K562 (cell line): ENCODE measurements around the gene FAM227B. TPM values are rescaled to one million over a fixed set of nuclear protein-coding genes. Genes with fewer than 3 reads are reported as not detected.

Experiments used
- ATAC-seq: fragments of 200-7000 bp; cut with Tn5 transposase; 3 replicates; pipeline ENCODE4 v1.9.1; 2020; ENCODE audit warnings: moderate library complexity
- BruUV-seq: library from RNA; stranded (reverse); fragments of 400-500 nt; replicated peaks from 2 replicates; lab custom pipeline; 2021; lab: Mats Ljungman, UMichigan
- CTCF ChIA-PET: fragments of 300-600 bp; formaldehyde crosslinking; extraction: SDS; loops from one replicate; lab custom pipeline; 2021; ENCODE audit warnings: low intra/inter-chr PET ratio; lab: Yijun Ruan, JAX
- POLR2A ChIA-PET: fragments of 300-600, 350-650 bp; sonication (Branson Sonifier 250); formaldehyde crosslinking; extraction: SDS; loops from one replicate; lab custom pipeline; 2021; ENCODE audit warnings: antibody characterized with exemption, inconsistent platforms; lab: Yijun Ruan, JAX
- DNase-seq, 4 experiments: peaks; one replicate each; pipeline versions ENCODE4 v3.0.0 to v3.0.0-alpha.2; 2011 to 2018; ENCODE audit warnings: low spot score in 3 of 4, mixed read lengths in 3 of 4; ENCODE audit errors: extremely low read depth in 1 of 4
- FAIRE-seq: peaks from 2 replicates; lab custom pipeline; 2011; peaks lifted over from hg19 to GRCh38; lab: Jason Lieb, UNC
- H2AFZ ChIP-seq: 2 replicates; pipeline ENCODE4 v1.6.0; 2011; ENCODE audit warnings: low read depth, low read length, control low read depth, inconsistent platforms
- H3K27ac ChIP-seq: fragments of 200-600 bp; 3 replicates; pipeline ENCODE4 v1.8.0; 2011; ENCODE audit warnings: low read depth, mild to moderate bottlenecking, control low read depth, inconsistent platforms, low read length, moderate library complexity, mixed read lengths; ENCODE audit errors: extremely low read depth
- H3K27me3 ChIP-seq, 2 experiments: fragments of 300-600 bp in 1 of 2; 2 replicates in 1 of 2; 3 replicates in 1 of 2; pipeline versions ENCODE4 v1.6.0 to v1.8.0; 2011; ENCODE audit warnings: inconsistent platforms in 2 of 2, low read length in 2 of 2, mild to moderate bottlenecking in 1 of 2, mixed read lengths in 1 of 2, moderate library complexity in 1 of 2; ENCODE audit not compliant: control insufficient read depth in 2 of 2, insufficient read depth in 2 of 2
- H3K36me3 ChIP-seq: fragments of 300-600 bp; 3 replicates; pipeline ENCODE4 v1.8.0; 2011; ENCODE audit warnings: mild to moderate bottlenecking, low read length, inconsistent platforms; ENCODE audit not compliant: control insufficient read depth, insufficient read depth
- H3K4me1 ChIP-seq, 2 experiments: fragments of 200-600 bp in 1 of 2; replicated peaks in 1 of 2; 2 replicates in 1 of 2; 3 replicates in 1 of 2; pipeline versions ENCODE4 v1.5.1 to v1.8.0; 2011; ENCODE audit warnings: inconsistent platforms in 2 of 2, low read length in 2 of 2, mild to moderate bottlenecking in 1 of 2, mixed read lengths in 1 of 2, moderate library complexity in 1 of 2; ENCODE audit not compliant: control insufficient read depth in 2 of 2, insufficient read depth in 2 of 2
- H3K4me2 ChIP-seq: 2 replicates; pipeline ENCODE4 v1.6.1; 2011; ENCODE audit warnings: low read length, control low read depth, inconsistent platforms, mixed read lengths; ENCODE audit not compliant: insufficient read depth
- H3K4me3 ChIP-seq: fragments of 200-600 bp; sonication (generic), shearing (Covaris generic); 2 replicates; pipeline ENCODE4 v1.5.1; 2016; ENCODE audit warnings: control low read depth, inconsistent platforms
- H3K79me2 ChIP-seq: fragments of 200-600 bp; 3 replicates; pipeline ENCODE4 v1.8.0; 2011; ENCODE audit warnings: low read length, inconsistent platforms; ENCODE audit not compliant: control insufficient read depth, insufficient read depth
- H3K9ac ChIP-seq, 2 experiments: 2 replicates each; pipeline versions ENCODE4 v1.6.0 to v1.6.1; 2011; ENCODE audit warnings: low read depth in 2 of 2, low read length in 2 of 2, control low read depth in 1 of 2, inconsistent platforms in 1 of 2, mild to moderate bottlenecking in 1 of 2, mixed read lengths in 1 of 2; ENCODE audit not compliant: insufficient read depth in 1 of 2
- H3K9me1 ChIP-seq: one replicate; pipeline ENCODE4 v1.6.0; 2011; ENCODE audit warnings: inconsistent platforms, mild to moderate bottlenecking, low read length, moderate library complexity; ENCODE audit not compliant: control insufficient read depth, insufficient read depth
- H3K9me3 ChIP-seq: replicated peaks from 2 replicates; pipeline ENCODE4 v1.5.1; 2011; ENCODE audit warnings: low read depth, low read length, inconsistent platforms; ENCODE audit not compliant: control insufficient read depth, insufficient read depth
- H4K20me1 ChIP-seq: replicated peaks from 2 replicates; pipeline ENCODE4 v1.6.1; 2011; ENCODE audit warnings: low read length, inconsistent platforms, mixed read lengths; ENCODE audit not compliant: control insufficient read depth, insufficient read depth
- GTF2A2 ChIP-seq: IDR thresholded peaks from 2 replicates; pipeline ENCODE4 v1.6.1; 2016; ENCODE audit warnings: mild to moderate bottlenecking, missing genetic modification characterization, missing compliant biosample characterization
- KAT2B ChIP-seq: IDR thresholded peaks from one replicate; pipeline ENCODE4 v1.6.1; 2012; ENCODE audit warnings: low read depth, mild to moderate bottlenecking, control low read depth, inconsistent platforms, low read length, moderate library complexity
- MCM3 ChIP-seq: fragments of 450-650 bp; IDR thresholded peaks from 2 replicates; pipeline ENCODE4 v1.6.1; 2016
- ZNF217 ChIP-seq: sonication (generic); formaldehyde crosslinking; IDR thresholded peaks from 2 replicates; pipeline ENCODE4 v1.8.0; 2022; ENCODE audit warnings: mild to moderate bottlenecking, missing genetic modification reagents
- ZNF384 ChIP-seq: IDR thresholded peaks from 2 replicates; pipeline ENCODE4 v1.6.1; 2012; ENCODE audit warnings: low read depth, low read length, improper control_type of control experiment
- WGBS: fragments of 100-300 bp; shearing (Covaris generic); methylation state at CpG from one replicate; pipeline ENCODE4 v1.1.6; 2016; ENCODE audit warnings: low coverage, mixed read lengths; ENCODE audit not compliant: insufficient coverage; ENCODE audit errors: missing lambda C conversion rate; 5-methylcytosine and 5-hydroxymethylcytosine counted together
- in situ Hi-C: fragments of 300-500 bp; cut with MboI; formaldehyde crosslinking; loops from 4 replicates; pipeline ENCODE4 v1.15.0; 2018; ENCODE audit warnings: inconsistent platforms, mixed read lengths
- intact Hi-C: fragments of 100-400 bp; cut with micrococcal nuclease; formaldehyde crosslinking; loops from 2 replicates; pipeline ENCODE4 v1.14.2; 2022
- polyA plus RNA-seq, 8 experiments: library from polyadenylated mRNA; depleted of rRNA in 4 of 8; stranded (reverse) in 5 of 8; unstranded in 3 of 8; fragments of >200 nt; fragmentation: Nextera tagmentation in 2 of 8; fragmentation: Illumina TruSeq in 1 of 8; extraction: Ambion mirVana in 2 of 8; extraction: Trizol in 1 of 8; gene quantifications; 2 replicates each; pipeline versions ENCODE4 v1.2.1 to v1.2.3, GENCODE V29; 2011 to 2014; ENCODE audit warnings: inconsistent platforms in 1 of 8, missing spikeins in 1 of 8
- total RNA-seq, 7 experiments: library from RNA; depleted of rRNA in 6 of 7; stranded (reverse); fragments of >200 nt in 6 of 7; fragmentation: Illumina TruSeq in 2 of 7; extraction: Trizol in 2 of 7; gene quantifications; 2 replicates each; pipeline versions ENCODE4 v1.2.1 to v1.2.3, GENCODE V29; 2011 to 2021; ENCODE audit warnings: low replicate concordance in 1 of 7
- TF ChIP-seq, protein P1 (sequence below): fragments of 250-450 bp; sonication (Bioruptor Pico); IDR thresholded peaks from 2 replicates; pipeline ENCODE4 v1.4.0; 2020; ENCODE audit warnings: mild to moderate bottlenecking, moderate library complexity
- TF ChIP-seq, protein P2 (sequence below): sonication (generic); formaldehyde crosslinking; IDR thresholded peaks from 2 replicates; pipeline ENCODE4 v1.8.1; 2023; ENCODE audit warnings: missing genetic modification reagents, mild to moderate bottlenecking, borderline replicate concordance

Gene FAM227B
- total and polyA plus RNA-seq, 9 of the 15 experiments (the other 6 are each of a cell fraction or from before 2014, with no cell fraction given) = 5.1 to 12.5 (median 11.2) TPM

DNA sequence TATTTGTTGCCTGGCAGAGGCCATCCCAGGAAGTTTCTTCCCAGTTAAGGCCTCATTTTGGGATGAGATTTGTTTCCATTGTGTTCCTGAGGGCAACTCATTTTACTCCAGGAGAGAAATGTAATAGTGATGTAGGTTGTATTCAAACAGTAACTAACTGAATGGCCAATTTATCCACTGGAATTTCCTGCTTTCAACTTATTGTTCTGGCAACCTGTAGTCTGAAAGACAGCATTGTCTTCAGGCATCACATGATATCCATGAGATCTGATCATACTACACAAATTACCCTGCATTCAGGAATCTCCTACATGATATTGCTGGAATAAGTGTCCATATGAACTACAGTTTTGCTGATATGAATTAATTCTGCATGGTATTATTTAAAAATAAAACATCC, 277.1 kb downstream of the FAM227B start:
- H3K4me1 ChIP-seq = no peaks in the 10 kb centered on the region
- H3K36me3 ChIP-seq = 0 out of 3 replicates have a peak, but pooled peaks cover 3% of the 10 kb centered on the region
- BruUV-seq = no TSS peak
- no peak overlapping the region for H3K4me2 ChIP-seq
- ChIA-PET CTCF (no interaction called here), POLR2A (no interaction called here)
- H3K9ac ChIP-seq = no peak overlapping the region
- FAIRE-seq = no peak
- TF ChIP-seq ZNF217 (no peak), GTF2A2 (no peak), ZNF384 (no peak)
- TF ChIP-seq, protein P1, sequence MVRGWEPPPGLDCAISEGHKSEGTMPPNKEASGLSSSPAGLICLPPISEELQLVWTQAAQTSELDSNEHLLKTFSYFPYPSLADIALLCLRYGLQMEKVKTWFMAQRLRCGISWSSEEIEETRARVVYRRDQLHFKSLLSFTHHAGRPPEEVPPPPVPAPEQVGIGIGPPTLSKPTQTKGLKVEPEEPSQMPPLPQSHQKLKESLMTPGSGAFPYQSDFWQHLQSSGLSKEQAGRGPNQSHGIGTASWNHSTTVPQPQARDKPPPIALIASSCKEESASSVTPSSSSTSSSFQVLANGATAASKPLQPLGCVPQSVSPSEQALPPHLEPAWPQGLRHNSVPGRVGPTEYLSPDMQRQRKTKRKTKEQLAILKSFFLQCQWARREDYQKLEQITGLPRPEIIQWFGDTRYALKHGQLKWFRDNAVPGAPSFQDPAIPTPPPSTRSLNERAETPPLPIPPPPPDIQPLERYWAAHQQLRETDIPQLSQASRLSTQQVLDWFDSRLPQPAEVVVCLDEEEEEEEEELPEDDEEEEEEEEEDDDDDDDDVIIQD (CRISPR knock-in tag) = no peak
- H3K27ac ChIP-seq = no peak overlapping the region
- no peaks in the 10 kb centered on the region for H3K27me3 ChIP-seq
- in situ Hi-C loops = no loop called here
- intact Hi-C loops = no loop called here
- no peaks in the 10 kb centered on the region for H3K9me3 ChIP-seq
- no peak for ATAC-seq
- no peak overlapping the region for H2AFZ ChIP-seq
- H3K79me2 ChIP-seq = no peaks in the 10 kb centered on the region
- H3K9me1 ChIP-seq = no peaks in the 10 kb centered on the region
- no peaks in the 10 kb centered on the region for H4K20me1 ChIP-seq
- no peak overlapping the region for H3K4me3 ChIP-seq
- no peak for DNase-seq

DNA sequence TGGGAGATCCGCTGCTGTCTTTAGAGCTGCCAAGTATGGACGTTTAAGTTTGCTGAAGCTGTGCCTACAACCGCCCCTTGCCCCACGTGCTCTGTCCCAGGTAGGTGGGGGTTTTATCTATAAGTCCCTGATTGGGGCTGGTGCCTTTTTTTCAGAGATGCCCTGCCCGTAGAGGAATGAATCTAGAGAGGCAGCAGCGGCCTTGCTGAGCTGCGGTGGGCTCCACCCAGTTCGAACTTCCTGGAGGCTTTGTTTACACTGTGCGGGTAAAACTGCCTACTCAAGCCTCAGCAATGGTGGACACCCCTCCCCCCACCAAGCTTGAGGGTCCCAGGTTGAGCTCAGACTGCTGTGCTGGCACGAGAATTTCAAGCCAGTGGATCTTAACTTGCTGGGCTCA, 281.0 kb downstream of the FAM227B start:
- POLR2A ChIA-PET = interaction anchor here (0.9 kb wide), 1 partner anchor 18 kb away, joined by 3 read pairs; no protein-coding TSS in a partner anchor

More for the DNA sequence above, 281.0 kb downstream of the FAM227B start:
- FAIRE-seq (no peak), DNase-seq (no peak), ATAC-seq (no peak)
- H3K9me1 ChIP-seq = no peaks in the 10 kb centered on the region
- H3K36me3 ChIP-seq = 0 out of 3 replicates have a peak, but pooled peaks cover 3% of the 10 kb centered on the region
- WGBS = 77% methylated on average over 9 of the region's 10 CpGs
- H4K20me1 ChIP-seq = no peaks in the 10 kb centered on the region
- H3K9me3 ChIP-seq = no peaks in the 10 kb centered on the region
- H3K4me2 ChIP-seq = no peak overlapping the region
- CTCF ChIA-PET = no interaction called here
- in situ Hi-C loops = no loop called here
- intact Hi-C loops = no loop called here
- no peak overlapping the region for H2AFZ ChIP-seq
- H3K79me2 ChIP-seq = no peaks in the 10 kb centered on the region
- no peak overlapping the region for H3K27ac ChIP-seq
- H3K4me3 ChIP-seq = no peak overlapping the region
- TF ChIP-seq, protein P2, sequence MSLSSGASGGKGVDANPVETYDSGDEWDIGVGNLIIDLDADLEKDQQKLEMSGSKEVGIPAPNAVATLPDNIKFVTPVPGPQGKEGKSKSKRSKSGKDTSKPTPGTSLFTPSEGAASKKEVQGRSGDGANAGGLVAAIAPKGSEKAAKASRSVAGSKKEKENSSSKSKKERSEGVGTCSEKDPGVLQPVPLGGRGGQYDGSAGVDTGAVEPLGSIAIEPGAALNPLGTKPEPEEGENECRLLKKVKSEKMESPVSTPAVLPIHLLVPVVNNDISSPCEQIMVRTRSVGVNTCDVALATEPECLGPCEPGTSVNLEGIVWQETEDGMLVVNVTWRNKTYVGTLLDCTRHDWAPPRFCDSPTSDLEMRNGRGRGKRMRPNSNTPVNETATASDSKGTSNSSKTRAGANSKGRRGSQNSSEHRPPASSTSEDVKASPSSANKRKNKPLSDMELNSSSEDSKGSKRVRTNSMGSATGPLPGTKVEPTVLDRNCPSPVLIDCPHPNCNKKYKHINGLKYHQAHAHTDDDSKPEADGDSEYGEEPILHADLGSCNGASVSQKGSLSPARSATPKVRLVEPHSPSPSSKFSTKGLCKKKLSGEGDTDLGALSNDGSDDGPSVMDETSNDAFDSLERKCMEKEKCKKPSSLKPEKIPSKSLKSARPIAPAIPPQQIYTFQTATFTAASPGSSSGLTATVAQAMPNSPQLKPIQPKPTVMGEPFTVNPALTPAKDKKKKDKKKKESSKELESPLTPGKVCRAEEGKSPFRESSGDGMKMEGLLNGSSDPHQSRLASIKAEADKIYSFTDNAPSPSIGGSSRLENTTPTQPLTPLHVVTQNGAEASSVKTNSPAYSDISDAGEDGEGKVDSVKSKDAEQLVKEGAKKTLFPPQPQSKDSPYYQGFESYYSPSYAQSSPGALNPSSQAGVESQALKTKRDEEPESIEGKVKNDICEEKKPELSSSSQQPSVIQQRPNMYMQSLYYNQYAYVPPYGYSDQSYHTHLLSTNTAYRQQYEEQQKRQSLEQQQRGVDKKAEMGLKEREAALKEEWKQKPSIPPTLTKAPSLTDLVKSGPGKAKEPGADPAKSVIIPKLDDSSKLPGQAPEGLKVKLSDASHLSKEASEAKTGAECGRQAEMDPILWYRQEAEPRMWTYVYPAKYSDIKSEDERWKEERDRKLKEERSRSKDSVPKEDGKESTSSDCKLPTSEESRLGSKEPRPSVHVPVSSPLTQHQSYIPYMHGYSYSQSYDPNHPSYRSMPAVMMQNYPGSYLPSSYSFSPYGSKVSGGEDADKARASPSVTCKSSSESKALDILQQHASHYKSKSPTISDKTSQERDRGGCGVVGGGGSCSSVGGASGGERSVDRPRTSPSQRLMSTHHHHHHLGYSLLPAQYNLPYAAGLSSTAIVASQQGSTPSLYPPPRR (CRISPR knock-in tag) = no peak
- TF ChIP-seq MCM3 (no peak), KAT2B (no peak)
- no TSS peak for BruUV-seq
- no peaks in the 10 kb centered on the region for H3K4me1 ChIP-seq
- no peak overlapping the region for H3K9ac ChIP-seq
- no peaks in the 10 kb centered on the region for H3K27me3 ChIP-seq
